HG02763 (cell line): ENCODE results near the gene GABARAPL1.
"Not testable (repeated sequence)": the region's sequence is repeated elsewhere in the genome, so short reads cannot be mapped to it uniquely, and the experiment has no call there.

Experiments used
- ATAC-seq: cut with Tn5 transposase; IDR thresholded peaks from one replicate; pipeline ENCODE4 v1.9.1; 2021; ENCODE audit warnings: mild to moderate bottlenecking, moderate library complexity; ENCODE audit not compliant: unreplicated experiment

The GABARAPL1 gene

DNA sequence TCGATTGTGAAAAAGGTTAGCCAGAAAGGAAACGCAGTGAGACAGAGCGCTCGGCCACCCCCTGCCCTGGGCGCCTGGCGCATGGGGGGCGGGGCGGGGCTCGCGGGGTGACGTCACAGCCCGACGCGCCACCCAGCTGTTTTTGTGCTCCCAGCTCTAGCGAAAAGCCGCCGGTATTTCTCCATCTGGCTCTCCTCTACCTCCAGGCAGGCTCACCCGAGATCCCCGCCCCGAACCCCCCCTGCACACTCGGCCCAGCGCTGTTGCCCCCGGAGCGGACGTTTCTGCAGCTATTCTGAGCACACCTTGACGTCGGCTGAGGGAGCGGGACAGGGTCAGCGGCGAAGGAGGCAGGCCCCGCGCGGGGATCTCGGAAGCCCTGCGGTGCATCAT lies at the start of gene GABARAPL1:
GABARAPL1 (plus strand) TSS at position 139 of the 393 bp plus-strand sequence; CDS start at position 392, 253 bp downstream.
- peak; percentile 52 for ATAC-seq

DNA sequence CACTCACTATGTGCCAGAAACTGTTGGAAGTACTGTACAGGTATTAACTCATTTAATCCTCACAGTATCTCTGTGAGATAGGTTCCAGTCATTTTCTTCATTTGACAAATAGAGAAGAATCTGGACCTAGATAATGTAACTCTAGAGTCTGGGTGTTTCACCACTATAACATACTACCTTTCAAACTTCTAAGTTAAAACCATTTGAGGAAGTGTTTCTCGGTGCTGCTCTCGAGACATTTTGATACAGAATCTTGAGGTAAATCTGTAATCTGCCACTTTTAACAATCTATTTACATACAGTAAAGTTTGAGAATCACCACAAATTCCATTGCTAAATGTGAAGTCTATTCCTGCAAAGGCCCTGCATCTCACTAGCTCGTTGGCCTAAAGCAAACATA lies 49.6 kb upstream of the GABARAPL1 start:
- ATAC-seq = no peak

GRCh38 chr12:10165421-10165820 lies 47.3 kb upstream of the GABARAPL1 start:
- no peak for ATAC-seq

DNA sequence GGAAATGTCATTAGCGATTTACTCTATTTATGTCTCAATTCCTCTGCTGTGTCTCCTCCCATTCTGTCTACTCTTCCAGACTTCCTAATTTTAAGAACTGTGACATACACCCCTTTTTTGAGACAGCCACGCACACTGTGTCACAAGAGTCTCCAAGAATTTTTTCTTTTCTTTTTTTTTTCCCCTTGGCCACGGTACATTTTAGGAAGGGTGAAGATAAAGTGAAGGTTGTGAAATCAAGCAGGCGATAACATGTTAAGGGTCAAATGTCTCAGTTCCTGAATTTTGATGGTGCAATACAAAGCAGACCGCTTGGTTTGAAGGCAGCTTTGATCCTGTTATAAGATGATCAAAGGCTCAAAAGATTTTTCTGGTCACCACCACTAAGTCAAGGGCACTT lies 45.1 kb upstream of the GABARAPL1 start:
- no peak for ATAC-seq

GRCh38 chr12:10169104-10169503 lies 43.6 kb upstream of the GABARAPL1 start:
- ATAC-seq = no peak

DNA sequence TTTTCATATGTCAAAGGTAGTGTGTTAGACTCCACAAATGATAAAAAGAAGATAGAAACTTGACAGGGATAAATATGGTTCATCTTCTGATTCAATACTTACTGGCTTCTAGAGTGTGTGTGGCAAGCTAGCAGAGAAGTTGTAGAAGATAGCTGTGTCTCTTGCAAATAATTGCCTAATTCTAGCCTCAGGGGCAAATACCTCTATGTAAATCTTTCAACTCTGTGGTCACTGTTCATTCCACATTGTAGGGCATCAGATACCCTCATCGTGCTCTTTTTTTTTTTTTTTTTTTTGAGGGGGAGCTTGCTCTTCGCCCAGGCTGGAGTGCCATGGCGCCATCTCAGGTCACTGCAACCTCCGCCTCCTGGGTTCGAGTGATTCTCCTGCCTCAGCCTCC lies 42.5 kb upstream of the GABARAPL1 start:
- ATAC-seq = no peak

- ATAC-seq = no peak
Observed at GRCh38 chr12:10171973-10172728, 40.5 kb upstream of the GABARAPL1 start, which contains the start of gene OLR1. Gene OLR1 (minus strand): TSS chr12:10172132. CDS start chr12:10172077, 55 bp downstream.

GRCh38 chr12:10174986-10175614 lies 37.6 kb upstream of the GABARAPL1 start:
- ATAC-seq = no peak

DNA sequence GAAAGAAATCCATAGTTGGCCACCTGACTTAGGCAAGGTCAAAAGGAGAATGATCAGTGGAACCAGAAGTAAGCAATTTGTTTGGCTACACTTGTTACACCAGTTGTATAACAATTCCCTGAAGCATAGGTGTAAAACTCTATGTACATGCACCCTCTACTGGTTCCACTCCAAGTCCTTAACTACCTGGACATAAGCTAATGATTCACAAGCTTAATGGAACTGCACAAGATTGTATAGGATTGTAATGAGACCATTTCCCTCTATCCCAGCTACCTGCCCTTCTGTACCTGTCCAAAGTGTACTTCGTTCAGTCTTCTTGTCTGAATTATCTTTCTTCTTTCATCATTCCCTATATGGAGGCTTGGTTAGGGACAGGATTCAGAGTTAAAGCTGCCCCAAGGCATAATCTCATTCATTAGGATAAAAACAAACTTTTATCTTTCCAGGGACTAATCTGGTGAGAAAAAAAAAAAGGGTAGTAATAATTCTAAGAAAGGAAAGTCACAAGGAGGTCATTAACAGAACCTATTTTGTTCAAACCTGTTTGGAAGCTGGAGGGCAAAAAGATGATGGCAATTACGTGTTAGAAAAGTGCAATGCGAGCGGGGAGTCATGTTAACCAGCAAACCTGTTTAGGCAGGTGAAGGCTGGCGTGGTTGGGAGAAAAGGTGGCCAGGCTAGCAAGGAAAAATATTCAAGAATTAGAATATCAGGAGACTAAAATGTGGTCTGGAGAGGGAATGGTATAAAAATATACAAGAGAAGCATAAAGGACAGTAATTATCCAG lies 36.6 kb upstream of the GABARAPL1 start:
- no peak for ATAC-seq

GRCh38 chr12:10178821-10179220 lies 33.9 kb upstream of the GABARAPL1 start, which contains the start of gene TMEM52B:
Gene TMEM52B (plus strand): TSS chr12:10179032. CDS start chr12:10179575, 543 bp downstream.
- no peak for ATAC-seq

DNA sequence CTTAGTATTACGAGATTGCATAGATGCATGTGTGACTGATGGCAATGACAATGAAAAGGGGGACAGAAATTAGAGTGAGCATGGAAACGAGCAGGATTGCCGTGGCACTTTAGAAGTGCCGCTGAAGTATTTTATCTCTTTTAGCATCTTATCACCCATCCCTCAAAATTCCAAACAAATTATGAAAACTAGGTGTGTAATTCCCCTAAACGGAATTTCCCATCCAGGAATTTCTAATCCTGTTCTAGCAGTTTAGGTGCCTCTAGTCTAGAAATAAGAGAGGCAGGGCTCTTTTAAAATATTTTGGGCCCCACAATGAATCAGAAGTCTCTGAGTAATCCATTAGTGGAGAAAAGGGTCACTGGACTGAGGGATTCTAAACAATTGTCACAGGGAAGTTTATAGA lies 32.9 kb upstream of the GABARAPL1 start:
- no peak for ATAC-seq

DNA sequence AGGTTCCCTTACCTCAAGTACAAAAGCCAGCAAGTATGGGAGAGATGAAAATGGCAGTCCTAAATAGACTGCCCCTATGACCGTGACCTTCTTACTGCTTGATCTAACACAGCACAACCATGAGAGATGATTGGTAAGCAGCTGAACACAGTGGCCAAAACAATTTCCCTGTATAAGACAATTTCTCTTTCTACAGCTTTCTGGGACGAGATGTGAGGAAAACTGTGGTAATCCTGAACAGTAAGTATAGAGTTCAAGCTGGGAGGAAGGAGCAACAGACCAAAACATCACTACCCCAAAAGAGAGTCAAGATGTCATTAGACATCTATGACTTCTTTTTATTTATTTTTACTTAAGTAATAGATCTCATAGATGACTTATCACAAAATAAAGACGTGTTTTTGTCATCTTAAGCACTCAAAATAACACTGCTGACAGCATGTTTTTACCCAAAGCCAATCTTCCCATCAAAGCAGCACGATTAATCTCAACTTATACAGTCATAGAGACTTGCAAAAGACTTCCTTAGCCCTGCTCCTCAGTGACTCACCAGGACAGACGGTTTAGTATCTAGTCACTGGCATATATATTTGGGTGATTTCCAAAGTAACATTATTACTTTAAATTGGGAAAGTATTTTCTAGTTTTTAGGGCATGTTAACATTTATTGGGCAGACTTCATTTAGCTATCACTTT lies 30.2 kb upstream of the GABARAPL1 start:
- no peak for ATAC-seq

- no peak for ATAC-seq
Observed at GRCh38 chr12:10184261-10184843, 28.3 kb upstream of the GABARAPL1 start.

DNA sequence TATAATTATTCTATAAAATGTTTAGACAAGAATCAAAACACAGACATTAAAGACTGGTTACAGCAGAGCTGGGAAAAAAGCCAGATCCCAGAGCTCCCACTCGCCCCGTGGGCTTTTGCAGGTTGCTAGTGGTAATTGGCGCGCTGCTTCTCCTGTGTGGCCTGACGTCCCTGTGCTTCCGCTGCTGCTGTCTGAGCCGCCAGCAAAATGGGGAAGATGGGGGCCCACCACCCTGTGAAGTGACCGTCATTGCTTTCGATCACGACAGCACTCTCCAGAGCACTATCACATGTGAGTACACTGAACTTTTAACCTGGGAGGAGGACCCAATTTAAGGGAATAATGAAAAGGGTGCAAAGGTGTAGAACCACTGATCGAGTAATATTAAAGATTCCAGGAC lies 26.4 kb upstream of the GABARAPL1 start:
- ATAC-seq = no peak

DNA sequence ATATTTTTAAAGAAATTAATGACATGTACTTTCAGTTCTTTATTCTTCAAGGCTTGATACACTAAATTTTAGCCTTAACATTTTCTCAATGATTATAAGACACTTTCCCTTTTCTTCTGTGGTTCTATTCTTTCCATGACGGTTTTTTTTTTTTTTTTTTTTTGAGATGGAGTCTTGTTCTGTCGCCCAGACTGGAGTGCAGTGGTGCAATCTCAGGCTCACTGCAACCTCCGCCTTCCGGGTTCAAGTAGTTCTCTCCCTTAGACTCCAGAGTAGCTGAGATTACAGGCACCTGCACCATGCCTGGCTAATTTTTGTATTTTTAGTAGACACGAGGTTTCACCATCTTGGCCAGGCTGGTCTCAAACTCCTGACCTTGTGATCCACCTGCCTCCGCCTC lies 25.7 kb upstream of the GABARAPL1 start:
- not testable (repeated sequence) for ATAC-seq

- no peak for ATAC-seq
Observed at GRCh38 chr12:10189653-10190052, 23.0 kb upstream of the GABARAPL1 start.

DNA sequence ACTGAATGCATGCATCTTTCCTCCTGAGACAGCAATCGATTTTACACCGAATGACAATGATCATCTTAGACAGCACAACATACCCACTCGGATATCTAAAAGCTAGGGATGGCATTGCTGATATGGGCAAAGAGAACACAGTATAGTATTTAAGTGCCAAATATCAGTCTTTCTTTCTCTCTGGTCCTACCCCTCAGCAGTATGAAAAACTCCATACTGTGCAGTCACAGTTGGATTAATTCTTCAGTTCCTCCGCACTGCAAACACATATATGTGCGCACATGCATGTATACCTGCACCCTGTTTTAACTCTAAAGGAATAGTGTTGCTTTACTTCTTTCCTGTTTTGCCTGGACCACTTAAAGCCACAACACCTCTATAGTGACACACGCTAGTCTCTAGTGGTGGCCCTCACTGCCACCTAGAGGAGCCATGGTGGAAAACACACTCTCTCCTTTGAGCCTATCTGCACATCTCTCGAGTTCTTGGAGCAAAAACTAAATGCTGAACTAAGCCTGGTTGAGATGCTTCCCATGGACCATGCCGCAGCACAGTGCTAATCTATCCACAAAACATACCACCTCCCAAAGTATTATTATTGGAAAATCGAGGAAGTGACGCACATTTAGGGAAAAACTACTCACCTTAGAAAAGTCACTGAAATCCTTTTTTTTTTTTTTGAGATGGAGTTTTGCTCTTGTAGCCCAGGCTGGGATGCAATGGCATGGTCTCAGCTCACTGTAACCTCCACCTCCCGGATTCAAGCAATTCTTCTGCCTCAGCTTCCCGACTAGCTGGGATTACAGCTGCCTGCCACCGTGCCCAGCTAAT lies 21.9 kb upstream of the GABARAPL1 start:
- ATAC-seq = no peak

DNA sequence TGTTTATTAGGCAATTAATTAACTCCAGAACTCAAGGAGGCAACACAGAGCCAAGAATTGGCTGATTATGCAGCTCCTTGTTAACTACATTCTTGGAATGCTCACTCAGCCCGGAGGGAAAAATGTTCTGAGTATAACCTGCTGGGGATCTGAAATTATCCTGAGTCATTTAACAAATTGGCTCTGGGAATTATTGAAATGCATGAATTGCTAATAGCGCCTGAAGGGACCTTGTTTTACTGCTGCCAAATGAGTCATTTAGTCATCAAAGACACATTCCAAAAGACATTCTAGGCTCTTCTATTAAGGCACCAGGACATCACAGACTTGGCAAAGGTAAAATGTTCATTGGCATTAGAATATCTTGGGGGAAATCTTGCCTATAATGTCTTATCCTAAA lies 20.8 kb upstream of the GABARAPL1 start:
- ATAC-seq = no peak

DNA sequence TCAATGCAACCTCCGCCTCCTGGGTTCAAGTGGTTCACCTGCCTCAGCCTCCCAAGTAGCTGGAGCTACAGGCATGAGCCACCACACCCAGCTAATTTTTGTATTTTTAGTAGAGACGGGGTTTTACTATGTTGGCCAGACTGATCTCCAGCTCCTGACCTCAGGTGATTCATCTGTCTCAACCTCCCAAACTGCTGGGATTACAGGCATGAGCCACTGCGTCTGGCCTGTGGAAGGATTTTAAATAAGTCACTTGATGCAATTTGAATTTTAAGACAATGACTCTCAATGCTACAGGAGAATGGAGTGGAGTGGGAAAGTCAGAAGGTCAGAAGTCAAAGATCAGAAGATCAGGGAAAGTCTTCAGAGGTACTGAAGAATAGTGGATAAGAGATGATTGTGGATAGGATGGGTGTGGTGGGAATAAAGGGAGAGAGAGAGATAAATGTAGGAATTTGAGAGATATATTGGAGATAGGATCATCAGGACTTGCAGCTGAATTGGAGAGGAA lies 18.5 kb upstream of the GABARAPL1 start:
- no peak for ATAC-seq
